ENCODE results near the gene TANGO6.
A peak's percentile ranks its signal among the peaks of the same experiment; 100 is the strongest.
"Not testable (repeated sequence)": the region's sequence is repeated elsewhere in the genome, so short reads cannot be mapped to it uniquely, and the experiment has no call there.

TANGO6 gene

DNA sequence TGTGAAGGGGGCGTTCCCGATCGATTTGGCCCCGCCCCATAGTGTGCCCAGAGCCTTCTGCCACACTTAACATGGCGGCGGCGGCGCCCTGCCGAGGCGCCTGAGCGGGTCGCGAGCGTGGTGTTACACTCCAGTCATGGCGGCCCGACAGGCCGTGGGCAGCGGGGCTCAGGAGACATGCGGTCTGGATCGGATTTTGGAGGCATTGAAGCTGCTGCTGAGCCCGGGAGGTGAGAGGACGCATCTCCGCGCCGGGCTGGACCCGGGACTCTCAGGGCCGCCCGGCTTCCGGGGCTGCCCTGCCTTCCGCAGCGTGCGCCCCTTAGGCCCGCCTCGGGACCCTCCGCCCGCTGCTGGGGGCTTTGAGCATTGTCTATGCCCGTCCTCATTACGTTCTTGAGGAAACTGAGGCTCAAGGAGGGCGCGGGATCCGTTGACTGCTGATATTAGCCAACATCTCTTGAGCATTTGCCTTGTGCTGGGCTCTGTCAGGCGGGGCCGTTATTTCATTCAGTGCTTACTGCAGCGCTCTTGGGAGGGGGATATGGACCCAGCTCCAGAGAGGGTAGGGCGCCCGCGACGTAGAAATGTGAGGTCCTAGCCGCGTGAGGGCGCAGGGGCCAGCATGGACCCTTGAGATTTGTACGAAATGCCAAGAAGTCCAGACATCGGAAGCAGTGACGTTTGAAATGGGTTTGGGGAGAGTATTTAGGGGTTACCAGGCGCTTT, at the start of gene TANGO6:
TANGO6 (plus strand) TSS at position 50 of the 729 bp plus-strand sequence; CDS start at position 137, 87 bp downstream.
- FAIRE-seq (peak; percentile 28), DNase-seq (ENCODE audit: insufficient read length, low spot score) (peak; percentile 85)

GRCh38 chr16:68798398-68798797, 44.9 kb upstream of the TANGO6 start:
- DNase-seq (ENCODE audit: insufficient read length, low spot score) (no peak), FAIRE-seq (no peak)

- peak; percentile 91 for DNase-seq (ENCODE audit: insufficient read length, low spot score)
- no peak for FAIRE-seq
Measured at GRCh38 chr16:68800257-68800875, 43.0 kb upstream of the TANGO6 start.

GRCh38 chr16:68802190-68802589, 41.1 kb upstream of the TANGO6 start:
- DNase-seq (ENCODE audit: insufficient read length, low spot score) = no peak
- FAIRE-seq = peak; percentile 4

GRCh38 chr16:68806422-68806821, 36.9 kb upstream of the TANGO6 start:
- DNase-seq (ENCODE audit: insufficient read length, low spot score) (no peak), FAIRE-seq (no peak)

DNA sequence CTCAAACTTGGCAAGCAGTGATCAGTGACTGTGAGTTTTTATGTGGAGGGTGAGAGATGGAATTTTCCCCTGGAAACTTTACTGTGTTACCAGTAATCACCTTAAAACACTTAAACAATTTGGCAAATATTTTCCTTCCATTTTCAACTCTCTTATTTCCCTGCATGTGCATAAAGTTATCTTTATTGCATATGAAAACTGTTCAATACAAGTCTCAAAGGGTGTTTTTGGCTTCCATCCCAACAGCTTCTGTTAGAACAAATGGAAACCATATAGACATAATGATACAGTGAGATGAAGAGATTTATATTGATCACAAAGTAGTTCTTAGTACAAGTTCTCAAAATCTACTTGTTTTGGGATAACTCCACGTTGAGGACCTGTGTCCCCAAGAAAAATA, 36.4 kb upstream of the TANGO6 start:
- no peak for DNase-seq (ENCODE audit: insufficient read length, low spot score)
- FAIRE-seq = no peak

DNA sequence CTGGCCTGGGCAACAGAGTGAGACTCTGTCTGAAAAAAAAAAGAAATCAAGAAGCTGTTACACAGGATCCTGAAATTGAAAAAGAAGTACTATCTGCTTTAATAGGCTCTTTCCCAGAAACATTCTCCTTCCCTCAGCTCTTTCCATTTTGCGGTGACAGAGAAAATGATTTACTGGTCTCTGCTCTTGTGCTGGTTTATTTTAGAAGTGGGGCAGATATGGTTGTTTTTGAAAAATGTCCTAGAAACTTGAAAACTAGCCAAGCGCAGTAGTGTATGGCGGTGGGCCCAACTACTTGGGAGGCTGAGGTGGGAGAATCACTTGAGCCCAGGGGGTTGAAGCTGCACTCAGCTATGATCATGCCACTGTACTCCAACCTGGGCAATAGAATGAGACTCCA, 28.8 kb upstream of the TANGO6 start:
- no peak for FAIRE-seq

DNA sequence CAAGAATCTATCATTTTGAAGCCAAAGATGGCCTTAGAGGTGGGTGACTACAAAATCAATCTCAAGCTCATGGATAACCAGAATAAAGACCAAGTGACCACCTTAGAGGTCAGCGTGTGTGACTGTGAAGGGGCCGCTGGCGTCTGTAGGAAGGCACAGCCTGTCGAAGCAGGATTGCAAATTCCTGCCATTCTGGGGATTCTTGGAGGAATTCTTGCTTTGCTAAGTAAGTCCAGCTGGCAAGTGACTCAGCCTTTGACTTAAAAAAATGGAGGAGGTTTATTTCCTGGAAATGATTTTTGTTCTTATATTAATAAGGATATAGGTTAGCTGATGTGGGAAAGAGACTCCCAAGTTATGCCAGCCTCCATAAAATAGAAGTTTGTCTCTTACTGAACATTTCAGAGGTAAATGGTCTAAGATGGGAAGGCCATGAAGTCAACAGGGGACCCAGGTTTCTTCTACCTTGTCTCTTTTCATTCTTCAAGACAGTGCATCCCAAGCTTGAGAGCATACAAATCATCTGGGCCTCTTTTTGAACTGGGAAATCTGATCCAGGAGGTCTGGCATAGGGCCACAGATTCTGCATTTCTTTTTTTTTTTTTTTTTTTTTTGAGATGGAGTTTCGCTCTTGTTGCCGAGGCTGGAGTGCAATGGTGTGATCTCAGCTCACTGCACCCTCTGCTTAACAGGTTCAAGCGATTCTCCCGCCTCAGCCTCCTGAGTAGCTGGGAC, 19.8 kb upstream of the TANGO6 start:
- DNase-seq (ENCODE audit: insufficient read length, low spot score) (peak; percentile 85), FAIRE-seq (peak; percentile 92)

More for the DNA sequence above, 28.8 kb upstream of the TANGO6 start:
- no peak for DNase-seq (ENCODE audit: insufficient read length, low spot score)

DNA sequence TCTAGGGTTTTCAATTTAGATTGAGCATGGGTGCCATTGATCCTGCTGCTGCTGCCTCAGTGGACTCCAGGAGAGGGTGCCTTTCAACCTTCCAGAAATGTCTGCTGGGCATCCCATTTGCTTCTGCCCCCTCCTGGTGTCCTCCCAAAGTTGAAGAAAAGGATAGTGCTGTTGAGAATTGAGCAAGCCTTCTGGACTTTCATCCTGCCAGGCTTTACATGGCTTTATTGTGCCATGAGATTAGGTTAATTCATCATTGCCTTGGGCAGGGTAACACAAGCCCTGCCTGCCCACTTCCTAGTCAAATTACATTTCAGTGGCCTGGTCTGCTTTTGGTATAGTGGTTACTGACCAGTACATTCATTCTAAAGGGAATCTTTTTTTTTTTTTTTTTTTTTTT, 17.9 kb upstream of the TANGO6 start:
- DNase-seq (ENCODE audit: insufficient read length, low spot score) (no peak), FAIRE-seq (no peak)

- no peak for FAIRE-seq
- no peak for DNase-seq (ENCODE audit: insufficient read length, low spot score)
Measured at GRCh38 chr16:68826652-68827051, 16.7 kb upstream of the TANGO6 start.

DNA sequence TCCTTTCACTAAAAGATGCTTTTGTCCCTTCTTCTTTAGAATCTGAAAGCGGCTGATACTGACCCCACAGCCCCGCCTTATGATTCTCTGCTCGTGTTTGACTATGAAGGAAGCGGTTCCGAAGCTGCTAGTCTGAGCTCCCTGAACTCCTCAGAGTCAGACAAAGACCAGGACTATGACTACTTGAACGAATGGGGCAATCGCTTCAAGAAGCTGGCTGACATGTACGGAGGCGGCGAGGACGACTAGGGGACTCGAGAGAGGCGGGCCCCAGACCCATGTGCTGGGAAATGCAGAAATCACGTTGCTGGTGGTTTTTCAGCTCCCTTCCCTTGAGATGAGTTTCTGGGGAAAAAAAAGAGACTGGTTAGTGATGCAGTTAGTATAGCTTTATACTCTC, 10.1 kb upstream of the TANGO6 start:
- DNase-seq (ENCODE audit: insufficient read length, low spot score) (no peak), FAIRE-seq (no peak)

- DNase-seq (ENCODE audit: insufficient read length, low spot score) = no peak
- no peak for FAIRE-seq
Measured at GRCh38 chr16:68834550-68834949, 8.8 kb upstream of the TANGO6 start.

GRCh38 chr16:68835970-68836369, 7.4 kb upstream of the TANGO6 start:
- FAIRE-seq (no peak), DNase-seq (ENCODE audit: insufficient read length, low spot score) (no peak)

DNA sequence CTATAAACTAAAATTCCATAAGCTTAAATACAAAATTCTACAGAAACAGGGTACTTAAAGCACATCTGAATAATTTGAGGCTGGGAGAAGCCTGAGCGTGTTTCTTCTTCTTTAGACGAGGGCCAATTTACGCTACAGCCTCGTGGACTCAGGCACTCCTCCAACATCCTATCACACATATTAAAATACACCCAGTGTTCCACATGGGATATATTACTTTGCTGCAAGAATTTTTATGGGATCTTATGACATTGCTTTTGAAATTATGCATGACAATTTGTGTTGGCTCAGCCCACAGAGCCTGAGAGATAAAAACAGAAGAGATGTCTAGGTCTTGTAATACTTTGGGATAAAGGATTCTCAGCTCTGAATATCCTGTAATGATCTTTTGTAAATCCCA, 3.5 kb upstream of the TANGO6 start:
- FAIRE-seq = no peak
- DNase-seq (ENCODE audit: insufficient read length, low spot score) = no peak

- FAIRE-seq = not testable (repeated sequence)
Measured at GRCh38 chr16:68842964-68843481, 308 bp upstream of the TANGO6 start.

DNA sequence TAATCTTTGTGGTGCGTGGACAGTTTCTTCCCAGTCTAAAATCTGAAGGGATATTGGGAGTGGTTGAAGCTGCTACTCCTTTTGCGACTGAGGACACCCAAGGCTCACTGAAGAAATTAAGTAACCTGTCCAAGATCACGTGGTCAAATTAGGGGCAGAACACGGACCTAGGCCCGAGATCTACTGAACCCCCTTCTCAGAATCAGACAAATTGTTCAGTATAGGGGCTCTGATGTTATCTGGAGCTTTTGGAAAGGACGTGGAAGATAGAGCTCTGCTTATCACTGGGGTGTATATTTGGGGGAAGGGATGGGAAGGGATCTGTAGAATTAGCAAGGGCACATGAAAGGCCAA, 857 bp downstream of the TANGO6 start:
- FAIRE-seq (no peak), DNase-seq (ENCODE audit: insufficient read length, low spot score) (no peak)

More at GRCh38 chr16:68842964-68843481, 308 bp upstream of the TANGO6 start:
- DNase-seq (ENCODE audit: insufficient read length, low spot score) = not testable (repeated sequence)

DNA sequence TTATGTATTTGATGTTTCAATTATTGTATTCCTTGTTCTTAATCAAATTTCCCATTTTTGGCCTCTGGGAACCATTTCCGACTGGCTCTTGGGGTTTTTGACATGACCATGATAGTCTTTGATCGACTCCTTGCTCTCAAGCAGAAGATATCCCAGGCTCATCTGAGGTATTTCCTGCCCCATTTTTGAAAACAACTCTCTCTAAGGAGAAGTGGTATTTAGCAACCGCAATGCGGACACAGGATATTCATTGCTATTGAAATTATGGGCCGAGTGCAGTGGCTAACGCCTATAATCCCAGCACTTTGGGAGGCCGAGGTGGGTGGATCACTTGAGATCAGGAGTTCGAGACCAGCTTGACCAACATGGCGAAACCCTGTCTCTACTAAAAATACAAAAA, 5.5 kb downstream of the TANGO6 start:
- FAIRE-seq (no peak), DNase-seq (ENCODE audit: insufficient read length, low spot score) (no peak)

DNA sequence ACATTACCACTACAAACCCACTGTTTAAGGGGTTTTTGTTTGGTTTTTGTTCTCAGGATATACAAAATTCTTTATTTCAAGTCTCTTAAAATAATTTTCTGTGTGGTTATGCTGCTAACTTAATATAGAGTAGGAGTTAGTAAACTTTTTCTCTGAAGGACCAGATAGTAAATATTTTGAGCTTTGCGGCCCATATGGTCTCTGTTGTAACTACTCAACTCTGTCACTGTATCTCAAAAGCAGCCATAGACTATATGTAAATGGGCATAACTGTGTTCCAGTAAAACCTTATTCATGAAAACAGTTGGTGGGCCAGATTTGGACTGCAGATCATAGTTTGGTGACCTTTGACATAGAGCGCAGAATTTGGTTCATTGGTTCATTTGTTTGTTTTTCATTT, 7.2 kb downstream of the TANGO6 start:
- no peak for FAIRE-seq

DNA sequence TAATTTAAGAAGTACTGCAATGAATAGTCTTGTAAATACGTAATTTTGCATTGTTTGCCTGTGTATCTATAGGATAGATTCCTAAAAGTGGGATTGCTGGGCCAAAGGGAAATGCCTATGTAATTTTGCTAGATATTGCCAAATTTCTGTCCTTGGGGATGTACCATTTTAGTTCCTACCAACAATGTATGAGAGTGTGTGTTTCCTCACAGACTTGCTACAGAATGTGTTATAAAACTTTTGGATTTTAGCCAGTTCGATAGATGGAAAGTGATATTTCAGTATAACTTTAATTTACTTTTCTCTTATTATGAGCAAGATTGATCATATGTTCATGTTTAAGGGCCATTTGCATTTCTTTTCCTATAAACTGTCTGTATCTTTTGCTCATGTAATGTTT, 8.3 kb downstream of the TANGO6 start:
- FAIRE-seq = peak; percentile 28
- no peak for DNase-seq (ENCODE audit: insufficient read length, low spot score)

More for the DNA sequence above, 7.2 kb downstream of the TANGO6 start:
- DNase-seq (ENCODE audit: insufficient read length, low spot score) = no peak

DNA sequence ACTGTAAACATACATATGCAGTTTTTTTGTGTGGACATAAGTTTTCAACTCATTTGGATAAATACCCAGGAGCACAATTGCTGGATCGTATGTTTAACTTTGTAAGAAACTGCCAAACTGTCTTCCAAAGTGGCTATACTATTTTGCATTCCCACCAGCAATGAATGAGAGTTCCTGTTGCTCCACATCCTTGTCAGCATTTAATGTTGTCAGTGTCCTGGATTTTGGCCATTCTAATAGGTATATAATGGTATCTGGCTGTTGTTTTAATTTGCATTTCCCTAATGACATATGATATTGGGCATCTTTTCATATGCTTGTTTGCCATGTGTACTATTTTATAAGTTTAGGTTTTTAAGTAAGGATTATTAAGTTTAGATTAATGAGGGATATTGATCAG, 14.1 kb downstream of the TANGO6 start:
- DNase-seq (ENCODE audit: insufficient read length, low spot score) = no peak
- no peak for FAIRE-seq

DNA sequence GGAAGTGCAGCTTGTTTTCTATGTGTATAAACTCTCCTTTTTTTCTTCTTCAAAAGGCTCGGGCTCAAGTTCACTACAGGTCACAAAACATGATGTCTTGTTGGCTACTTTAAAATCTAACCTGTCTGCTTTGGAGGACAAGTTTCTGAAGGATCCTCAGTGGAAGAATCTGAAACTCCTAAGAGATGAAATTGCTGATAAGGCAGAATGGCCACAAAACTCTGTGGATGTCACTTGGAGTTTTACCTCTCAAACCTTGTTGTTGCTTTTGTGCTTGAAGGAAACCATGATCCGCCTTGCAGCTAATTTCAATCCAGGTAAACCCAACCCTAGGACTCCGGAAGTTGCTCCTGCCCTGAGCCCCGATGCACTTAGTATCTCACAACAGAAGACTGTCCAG, 16.5 kb downstream of the TANGO6 start:
- FAIRE-seq = no peak
- DNase-seq (ENCODE audit: insufficient read length, low spot score) = no peak
